NCI-H128 (cell line): ENCODE measurements around the gene MKRN1.
"Not testable (repeated sequence)": the region's sequence is repeated elsewhere in the genome, so short reads cannot be mapped to it uniquely, and the experiment has no call there.

Source experiments
- DNase-seq: peaks from one replicate; lab custom pipeline; 2025; ENCODE audit not compliant: unreplicated experiment; lab: John Stamatoyannopoulos, UW

Gene MKRN1

DNA sequence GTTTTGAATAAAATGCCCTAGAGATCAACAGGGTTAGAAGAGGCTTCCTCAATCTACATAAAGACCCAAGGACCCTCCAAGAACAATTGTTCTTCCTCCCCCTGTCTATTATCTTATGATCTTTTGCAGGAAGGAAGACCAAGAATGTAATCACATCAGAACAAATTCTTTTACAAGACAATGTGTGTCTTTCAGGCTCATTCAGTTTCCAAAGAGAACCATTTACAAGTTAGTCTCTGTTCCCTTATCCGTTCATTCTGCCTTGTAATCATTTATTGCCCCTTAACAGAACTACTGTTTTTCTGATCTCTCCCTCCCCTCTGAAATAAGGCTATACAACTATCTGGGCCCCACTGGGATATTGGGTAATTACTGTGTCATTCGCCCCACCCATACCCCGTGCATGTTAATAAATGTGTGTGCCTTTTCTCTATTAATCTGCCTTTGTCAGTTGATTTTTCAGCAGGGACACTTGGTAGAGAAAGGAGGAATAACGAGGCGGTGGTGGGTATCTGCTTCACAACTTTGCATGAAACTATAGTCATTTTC, 5.7 kb upstream of the MKRN1 start:
- no peak for DNase-seq

DNA sequence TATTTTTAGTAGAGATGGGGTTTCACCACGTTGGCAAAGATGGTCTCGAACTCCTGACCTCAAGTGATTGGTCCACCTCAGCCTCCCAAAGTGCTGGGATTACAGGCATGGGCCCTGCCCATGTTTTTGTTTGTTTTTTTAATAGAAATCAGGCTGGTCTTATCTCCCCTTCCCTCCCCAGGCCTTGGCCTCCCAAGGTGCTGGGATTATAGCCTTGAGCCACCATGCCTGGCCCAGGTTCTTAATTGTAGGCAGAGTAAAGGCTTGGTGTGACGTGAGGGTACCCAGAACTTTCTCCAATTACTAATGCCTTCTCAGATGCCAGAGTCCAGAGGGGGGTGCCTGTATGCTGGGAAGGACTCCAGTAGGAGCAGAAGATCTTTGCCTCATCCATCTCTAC, 5.2 kb upstream of the MKRN1 start:
- DNase-seq = no peak

DNA sequence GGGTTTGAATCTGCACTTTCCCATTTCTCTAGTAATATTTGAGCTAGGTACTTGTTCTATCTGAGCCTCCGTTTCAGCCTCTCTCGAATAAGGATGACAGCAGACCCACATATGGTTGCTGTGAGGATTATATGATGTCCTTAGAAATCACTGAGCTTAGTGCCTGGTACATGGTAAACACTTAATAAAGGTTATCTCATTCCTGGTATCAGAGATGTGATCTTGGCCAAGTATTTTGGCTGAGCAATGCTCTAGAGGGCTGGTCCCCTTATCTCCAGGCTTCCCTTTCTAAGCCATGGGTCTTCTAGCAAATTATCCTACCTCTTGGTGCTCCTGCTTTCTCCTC, 407 bp upstream of the MKRN1 start:
- no peak for DNase-seq

DNA sequence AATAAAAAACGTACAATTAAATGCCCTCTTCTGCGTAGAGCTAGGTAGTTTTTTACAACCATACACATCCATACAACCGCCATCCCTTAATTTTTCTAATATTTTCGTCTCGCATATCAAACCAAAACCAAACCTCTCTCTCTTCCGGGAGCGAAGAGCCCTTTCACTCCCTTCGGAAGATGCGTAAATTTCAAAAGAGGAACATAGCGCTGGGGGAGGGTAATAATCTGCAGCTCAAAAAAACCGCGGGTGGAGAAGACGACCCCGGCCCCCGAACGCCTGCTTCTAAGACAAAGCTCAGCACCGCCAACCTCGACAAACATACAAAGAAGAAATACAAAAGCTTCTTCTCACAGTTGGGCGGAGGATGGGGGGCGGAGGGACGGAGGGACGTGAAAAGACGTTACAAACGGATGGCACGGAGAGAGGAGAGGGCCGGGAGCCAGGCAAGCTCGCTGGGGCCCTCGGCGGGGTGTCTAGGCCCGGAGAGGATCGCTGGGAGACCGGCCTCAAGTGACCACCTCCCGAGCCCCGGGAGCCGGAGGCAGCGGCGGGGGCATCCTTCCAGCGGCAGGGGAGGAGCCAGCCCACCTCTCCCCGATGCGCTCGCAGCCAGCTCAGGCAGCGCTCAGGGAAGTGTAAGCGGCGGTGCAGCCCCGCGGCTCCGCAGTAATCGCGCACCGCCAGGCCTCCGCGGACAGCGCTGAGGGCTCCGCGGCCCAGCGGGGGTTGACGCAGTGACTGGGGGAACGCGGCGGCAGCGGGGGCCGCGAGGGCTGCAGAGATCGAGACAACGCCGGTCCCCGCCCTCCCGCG, 851 bp downstream of the MKRN1 start:
- no peak for DNase-seq

DNA sequence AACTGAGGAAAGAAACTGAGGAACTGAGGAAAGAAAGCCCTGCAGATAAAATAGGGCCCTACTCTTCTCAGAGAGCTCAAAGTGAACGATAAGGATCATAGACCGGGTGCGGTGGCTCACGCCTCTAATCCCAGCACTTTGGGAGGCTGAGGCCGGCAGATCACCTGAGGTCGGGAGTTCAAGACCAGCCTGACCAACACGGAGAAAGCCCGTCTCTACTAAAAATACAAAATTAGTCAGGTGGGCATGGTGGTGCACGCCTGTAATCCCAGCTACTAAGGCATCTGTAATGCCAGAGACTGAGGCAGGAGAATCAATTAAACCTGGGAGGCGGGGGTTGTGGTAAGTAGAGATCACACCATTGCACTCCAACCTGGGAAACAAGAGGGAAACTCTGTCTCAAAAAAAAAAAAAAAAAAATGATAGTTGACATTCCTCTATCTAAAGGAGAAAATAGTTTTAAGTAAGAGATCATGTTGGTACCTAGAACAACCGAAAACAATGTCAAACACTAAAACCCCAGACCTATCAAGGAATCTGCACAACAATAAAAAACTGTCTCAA, 2.5 kb downstream of the MKRN1 start:
- no peak for DNase-seq

DNA sequence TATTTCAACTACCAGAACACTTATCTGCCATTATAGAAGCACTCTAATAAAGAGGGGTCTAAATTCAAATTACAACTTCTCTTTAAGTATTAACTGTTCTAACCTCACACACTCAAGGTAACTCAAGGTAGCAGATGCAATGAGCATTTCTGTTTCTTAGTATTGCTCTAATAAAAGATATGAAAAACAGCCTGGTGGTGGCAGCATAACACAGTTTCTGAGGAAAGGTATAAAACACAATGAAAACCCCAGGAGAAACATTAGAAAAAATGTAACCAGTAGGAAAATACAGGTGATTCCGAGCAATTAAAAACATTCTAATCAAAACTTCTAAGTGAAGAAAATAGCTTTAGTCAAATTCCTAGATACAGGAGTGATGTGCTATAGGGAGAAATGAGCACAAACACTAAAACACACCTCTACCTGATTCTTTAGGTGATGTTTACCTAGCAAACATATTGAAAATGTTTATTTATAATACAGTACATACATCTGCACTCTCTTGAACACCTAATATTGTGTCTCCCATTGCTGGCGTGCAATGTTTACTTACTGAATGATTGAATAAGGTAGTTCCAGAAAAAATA, 3.5 kb downstream of the MKRN1 start:
- DNase-seq = no peak

DNA sequence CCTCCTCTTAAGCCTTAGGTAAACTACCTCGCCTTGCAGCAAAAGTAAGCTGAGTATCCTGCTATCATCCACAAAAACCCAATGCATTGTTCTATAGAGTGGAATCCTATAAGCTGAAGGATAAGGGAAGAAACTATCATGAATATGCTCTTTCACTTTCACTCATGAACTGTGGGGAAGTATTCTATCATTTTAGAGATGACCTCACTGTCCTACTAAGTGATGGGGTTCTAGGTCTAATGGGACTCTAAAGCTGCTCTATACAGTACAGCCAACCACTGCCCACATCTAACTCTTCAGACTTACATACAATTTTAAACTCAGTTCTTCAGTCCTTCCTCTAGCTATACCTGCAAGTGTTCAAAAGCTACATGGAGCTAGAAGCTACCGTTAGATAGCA, 16.2 kb downstream of the MKRN1 start:
- no peak for DNase-seq

DNA sequence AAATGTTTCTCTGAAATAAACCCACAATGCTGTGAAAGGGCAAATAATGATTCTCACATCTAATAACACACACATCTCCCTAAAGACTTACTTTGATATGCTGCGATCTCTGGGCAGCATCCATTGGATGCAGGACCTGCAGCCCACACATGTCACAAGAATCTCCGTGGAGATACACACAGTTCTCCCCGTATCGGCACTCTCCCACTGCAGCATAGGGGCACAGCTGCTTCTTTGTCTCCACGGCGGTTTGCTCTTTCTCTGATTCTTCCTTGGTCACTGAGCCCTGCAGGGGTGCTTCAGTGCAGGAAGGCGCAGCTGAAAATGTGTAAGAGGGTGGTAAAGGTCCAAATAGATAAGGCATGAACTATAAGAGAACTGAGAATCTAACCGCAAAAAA, 20.4 kb downstream of the MKRN1 start:
- no peak for DNase-seq

DNA sequence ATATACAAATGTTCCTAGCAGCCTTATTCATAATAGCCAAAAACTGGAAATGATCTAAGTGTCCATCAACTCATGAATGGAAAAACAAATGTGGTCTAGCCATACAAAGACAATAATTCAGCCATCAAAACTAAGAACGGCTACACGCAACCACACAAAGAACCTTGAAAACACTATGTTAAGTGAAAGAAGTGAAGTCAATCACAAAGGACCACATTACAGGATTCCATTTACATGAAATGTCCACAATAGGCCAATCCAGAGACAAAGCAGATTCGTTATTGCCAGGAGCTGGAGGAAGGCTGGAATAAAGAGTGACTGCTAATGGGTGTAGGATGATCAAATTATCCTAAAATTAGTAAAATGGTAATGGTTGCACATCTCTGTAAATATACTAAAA, 21.1 kb downstream of the MKRN1 start:
- no peak for DNase-seq

DNA sequence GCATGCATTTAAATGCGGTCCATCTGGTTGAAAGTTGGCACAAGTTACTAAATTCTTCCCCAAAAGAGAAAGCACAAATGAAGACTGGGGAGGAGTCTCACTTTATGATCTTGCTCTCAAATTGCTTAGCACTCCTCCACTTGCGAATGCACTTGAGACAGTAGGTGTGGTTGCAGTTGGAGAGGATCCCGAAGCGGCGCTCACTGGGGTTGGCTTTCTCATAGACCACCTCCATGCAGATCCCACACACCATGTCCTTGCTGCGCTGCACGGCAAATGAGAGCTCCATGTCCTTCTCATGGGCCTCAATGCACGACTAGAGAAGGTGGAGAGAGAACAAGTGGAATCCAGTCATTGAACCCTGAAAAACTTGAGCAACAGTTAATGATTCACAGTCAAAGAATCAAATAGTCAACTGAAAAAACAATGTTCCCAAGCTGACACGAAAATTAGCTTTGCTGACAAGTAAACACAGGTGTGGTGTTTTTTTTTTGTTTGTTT, 22.7 kb downstream of the MKRN1 start:
- DNase-seq = no peak

DNA sequence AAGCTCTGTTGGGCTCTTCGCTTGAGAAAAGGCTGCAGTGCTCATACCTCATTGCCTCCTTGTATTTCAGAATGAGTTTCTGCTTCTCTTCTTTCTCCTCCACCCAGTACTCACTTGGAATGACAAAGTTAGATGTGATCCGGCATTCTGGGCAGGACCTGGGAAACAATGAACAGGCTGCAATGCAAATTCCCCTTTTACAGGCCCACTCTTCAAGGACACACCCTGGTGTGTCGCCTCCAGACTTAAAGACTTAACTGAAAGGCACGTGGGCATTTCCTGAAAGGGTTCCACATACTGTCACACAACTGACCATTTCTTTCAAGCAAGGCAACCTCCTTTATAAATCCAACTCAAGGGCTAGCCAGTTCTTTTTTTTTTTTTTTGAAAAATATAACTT, 23.6 kb downstream of the MKRN1 start:
- no peak for DNase-seq

DNA sequence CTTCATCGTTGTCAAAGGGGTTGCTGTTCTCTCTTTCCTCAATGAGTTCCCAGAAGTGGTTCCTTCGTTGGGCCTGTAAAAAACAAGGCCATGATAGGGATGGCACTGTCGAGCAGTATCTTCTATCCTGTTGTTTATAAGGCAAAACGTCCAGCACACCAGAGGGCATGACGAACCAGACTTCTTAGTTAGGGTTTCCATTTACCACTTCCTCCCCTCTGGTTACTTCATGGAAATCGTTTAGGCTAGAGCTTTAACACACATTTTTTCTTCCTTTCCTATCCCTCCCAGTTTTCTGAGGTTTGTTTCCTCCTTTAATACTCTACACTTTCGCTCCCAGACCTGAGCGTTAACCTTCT, 24.7 kb downstream of the MKRN1 start:
- no peak for DNase-seq

DNA sequence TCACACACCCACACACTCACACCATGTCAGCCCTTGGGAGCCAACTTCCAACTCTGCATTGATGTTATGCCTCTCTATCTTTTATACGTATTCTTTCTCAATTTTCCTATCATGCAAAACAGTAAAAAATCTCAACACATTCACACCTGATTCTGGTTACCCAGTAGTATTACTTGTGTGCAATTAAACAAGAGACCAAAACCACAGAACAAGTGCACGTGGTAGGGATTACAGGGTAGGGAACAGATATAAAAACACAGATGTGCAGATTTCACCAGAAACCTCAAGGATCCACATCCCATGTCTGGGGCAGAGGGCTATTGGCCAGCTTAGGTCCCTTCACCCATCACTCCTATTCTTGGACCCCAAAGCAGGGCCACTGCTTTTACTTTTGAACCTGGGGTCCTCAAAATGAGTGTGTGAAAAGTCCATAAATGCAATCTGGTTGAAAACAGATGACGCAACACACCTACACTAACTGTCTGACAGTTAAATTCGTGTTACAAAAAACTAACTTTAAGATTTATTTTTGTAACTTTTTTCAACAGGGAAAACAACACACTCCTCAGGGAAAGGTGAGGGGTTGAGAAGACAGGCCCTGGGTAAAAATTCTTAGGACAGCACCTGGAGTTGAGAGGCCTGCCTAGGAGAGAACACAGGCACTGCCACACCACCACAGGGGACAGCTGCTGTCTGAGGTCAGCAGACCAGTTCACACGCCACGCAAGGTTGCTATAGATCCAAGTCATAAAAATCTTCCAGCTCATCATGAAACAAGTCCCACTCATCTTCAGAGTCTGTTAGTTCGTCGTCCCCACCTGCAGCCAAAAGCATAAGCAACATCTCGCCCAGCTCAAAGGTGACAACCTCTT, 25.3 kb downstream of the MKRN1 start:
- not testable (repeated sequence) for DNase-seq

DNA sequence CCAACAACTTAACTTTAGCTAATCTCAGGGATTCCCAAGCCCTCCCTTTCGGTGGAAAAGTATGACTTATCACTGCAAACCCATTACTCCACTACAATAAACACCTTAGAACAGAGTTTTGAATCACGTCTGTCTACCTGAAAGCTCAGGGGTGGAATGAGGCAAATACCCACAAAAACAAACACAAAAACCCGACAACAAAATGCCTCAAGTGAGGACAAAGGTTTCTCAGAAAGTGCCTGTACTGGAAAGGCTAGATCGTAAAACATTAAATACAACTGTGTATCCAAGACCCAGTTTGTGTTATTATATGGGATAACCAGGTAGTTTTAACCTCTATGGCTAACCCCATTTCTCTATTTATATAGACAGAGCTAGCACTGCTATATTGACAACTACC, 26.0 kb downstream of the MKRN1 start:
- DNase-seq = no peak

DNA sequence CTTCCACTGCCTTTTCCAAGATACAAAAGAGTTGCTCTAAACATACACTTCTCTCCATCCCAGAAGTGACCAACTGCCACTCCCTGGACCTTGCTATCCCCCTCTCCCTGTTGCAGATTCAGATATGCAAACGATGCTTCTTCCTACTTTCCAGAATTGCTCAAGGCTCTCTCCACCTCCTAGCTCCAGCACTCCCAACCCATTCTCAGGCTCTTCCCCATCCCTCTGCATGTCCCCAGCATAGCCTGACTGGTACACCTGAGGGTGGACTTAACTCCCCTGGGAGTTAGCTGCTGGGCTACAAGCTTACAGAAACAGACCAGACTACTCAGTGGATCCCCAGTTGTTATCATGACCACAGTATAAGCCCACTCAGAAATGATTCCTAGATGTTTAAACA, 27.6 kb downstream of the MKRN1 start:
- no peak for DNase-seq

DNA sequence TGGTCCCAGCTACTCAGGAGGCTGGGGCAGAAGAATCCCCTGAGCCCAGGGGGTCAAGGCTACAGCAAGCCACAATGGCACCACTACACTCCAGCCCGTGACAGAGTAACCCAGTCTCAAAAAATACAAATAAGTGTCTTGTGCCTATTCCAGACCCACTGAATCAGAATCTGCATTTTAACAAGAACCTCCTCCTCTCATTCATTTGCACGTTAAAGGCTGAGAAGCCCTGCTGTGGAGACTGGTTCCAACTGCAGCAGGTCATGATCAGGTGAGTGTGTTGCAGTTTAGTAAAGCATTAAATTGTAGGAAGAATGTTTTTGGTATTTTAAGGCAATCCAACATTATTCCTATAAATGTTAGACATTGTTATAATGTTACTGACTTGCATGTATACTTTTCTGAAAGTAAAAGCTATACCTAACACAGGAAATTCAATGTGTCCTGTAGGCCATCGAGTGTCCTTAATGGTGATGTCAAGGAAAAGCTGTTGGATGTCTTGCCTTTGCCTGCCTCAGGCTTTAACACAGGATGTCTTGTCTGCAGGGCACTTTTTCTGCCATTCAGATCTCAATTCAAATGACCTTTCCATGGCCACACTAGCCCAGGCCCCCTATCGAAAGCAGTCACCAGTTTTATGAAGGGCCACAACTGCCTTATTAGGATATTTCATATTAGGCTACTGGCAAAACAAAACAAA, 30.4 kb downstream of the MKRN1 start:
- no peak for DNase-seq

DNA sequence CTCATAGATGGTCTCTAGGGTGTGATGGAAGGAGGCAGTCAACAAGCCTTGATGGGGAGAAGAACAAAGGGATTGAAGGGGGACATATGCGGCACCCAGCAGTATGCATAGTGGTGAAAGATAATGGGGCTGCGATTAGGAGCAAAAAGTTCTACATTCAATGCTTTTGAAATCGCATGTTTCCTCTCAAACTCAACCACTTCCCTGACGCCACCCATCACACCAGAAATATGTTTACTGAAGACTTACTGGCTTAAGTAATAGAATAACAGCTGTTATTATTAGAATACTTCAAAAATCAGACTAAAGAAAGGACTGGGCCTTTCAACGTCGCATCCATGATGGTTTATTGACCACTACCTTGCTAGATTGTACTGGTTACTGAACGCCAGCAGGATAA, 31.5 kb downstream of the MKRN1 start:
- no peak for DNase-seq

DNA sequence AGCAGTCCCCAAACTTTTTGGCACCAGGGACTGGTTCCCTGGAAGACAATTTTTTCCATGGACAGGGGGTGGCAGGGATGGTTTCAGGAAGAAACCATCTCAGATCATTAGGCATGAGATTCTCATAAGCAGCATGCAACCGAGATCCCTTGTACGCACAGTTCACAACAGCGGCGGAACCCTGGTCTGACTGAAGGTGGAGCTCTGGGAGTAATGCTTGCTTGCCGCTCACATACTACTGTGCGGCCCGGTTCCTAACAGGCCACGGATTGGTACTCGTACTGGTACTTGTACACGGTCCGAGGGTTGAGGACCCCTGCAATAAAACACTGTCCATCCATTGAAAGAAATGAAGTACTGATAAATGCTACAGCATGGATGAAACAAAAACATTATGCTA, 32.8 kb downstream of the MKRN1 start:
- DNase-seq = no peak

DNA sequence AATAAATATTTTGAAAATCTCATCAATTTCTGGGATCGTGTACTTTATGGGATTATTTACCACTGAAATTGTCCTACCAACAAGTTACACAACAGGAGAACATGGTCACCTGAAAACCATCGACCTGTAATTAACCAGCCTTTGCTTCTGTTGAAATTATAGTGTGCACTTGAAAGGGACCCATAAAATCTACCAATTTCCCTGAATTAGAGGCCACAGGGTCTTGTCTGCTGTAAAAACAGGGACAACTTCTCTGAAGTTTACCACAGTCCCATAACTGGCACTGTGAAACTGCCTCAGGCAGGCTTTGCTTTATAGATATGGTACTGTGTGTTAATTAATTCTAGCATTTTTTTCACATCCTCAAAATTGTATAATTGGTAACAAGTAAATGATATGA, 37.8 kb downstream of the MKRN1 start:
- DNase-seq = no peak

DNA sequence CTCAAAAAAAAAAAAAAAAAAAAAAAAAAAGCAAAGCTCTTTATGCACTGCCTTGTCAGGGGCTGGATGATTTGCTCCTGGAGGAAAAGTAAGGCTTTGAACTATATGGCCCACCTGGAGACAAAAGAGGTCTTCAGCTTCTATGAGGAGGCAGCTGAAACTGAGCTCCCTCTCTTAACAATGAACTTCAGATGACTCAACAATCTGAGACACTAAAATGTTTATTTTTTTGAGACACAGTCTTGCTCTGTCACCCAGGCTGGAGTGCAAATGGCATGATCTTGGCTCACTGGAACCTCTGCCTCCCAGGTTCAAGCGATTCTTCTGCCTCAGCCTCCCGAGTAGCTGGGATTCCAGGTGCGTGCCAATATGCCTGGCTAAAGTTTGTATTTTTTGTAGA, 38.7 kb downstream of the MKRN1 start:
- no peak for DNase-seq

DNA sequence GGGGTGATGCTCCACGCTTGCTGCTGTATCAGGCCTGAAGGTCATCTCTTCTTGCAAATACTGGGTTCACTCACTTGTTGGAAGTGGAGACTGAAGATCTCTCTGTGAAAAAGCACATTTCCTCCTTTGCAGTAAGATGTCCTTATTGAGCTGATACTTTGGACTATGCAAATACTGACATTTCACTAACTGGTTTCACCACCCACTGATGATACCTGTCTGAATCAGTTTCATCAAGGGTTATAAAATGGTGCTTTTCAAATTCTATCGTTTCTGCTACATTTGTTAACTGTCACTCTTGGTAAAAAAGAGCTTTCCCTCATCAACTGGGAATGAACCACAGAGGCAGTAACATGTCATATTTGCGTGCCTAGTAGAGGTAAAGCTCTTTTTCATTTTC, 39.9 kb downstream of the MKRN1 start:
- no peak for DNase-seq
